HuH-7 (cell line): ENCODE data around the gene ADO.
A peak's percentile ranks its signal among the peaks of the same experiment; 100 is the strongest.

Experiments used
- DNase-seq: peaks from one replicate; pipeline ENCODE4 v3.0.0; 2011; ENCODE audit warnings: low spot score

ADO gene

GRCh38 chr10:62794306-62794705 is 10.2 kb upstream of the ADO start:
- DNase-seq = no peak

GRCh38 chr10:62795100-62795499 is 9.4 kb upstream of the ADO start:
- no peak for DNase-seq

- DNase-seq = no peak
Observed at GRCh38 chr10:62795762-62796161, 8.8 kb upstream of the ADO start.

GRCh38 chr10:62796896-62797295 is 7.6 kb upstream of the ADO start:
- DNase-seq = no peak

DNA sequence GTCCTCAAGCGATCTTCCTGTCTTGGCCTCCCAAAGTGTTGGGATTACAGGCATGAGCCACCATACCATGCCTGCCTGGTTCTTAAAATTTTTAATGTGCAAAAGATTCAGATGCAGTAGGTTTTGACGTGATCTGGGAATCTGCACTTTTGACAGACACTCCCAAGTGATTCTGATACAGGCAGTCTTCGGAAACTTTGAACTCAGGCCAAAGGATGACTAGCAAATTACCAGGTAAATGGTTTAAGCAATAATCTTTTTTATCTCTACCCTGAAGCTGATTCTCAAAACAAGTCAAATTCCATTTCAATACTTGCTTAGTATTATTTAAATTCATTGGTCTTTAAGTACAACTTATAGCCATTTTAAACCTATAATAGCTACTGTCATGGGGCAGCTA is 2.6 kb upstream of the ADO start:
- DNase-seq = no peak

GRCh38 chr10:62803724-62804355 is 680 bp upstream of the ADO start:
- DNase-seq = no peak

DNA sequence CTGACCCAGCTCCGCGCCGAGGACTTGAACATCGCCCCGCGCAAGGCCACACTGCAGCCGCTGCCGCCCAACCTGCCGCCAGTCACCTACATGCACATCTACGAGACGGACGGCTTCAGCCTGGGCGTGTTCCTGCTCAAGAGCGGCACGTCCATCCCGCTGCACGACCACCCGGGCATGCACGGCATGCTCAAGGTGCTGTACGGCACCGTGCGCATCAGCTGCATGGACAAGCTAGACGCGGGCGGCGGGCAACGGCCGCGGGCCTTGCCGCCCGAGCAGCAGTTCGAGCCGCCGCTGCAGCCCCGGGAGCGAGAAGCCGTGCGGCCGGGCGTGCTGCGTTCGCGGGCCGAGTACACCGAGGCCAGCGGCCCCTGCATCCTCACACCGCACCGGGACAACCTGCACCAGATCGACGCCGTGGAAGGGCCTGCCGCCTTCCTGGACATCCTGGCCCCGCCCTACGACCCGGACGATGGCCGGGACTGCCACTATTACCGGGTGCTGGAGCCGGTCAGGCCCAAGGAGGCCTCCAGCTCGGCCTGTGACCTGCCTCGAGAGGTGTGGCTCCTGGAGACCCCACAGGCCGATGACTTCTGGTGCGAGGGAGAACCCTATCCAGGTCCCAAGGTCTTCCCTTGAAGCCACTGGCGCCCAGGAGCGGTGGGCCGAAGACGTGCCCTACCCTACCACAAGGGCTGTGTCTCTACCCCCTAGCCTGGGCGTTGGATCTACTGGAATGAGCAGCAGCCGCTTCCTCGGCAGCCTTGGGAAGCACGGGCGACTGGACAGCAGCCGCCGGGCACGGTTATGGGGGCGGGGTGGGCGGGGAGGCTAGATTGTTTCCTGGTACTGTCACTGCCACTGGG is 945 bp downstream of the ADO start:
- peak; percentile 31 for DNase-seq

GRCh38 chr10:62806251-62806650 is 1.7 kb downstream of the ADO start:
- DNase-seq = no peak

GRCh38 chr10:62810156-62810902 is 5.8 kb downstream of the ADO start:
- DNase-seq = no peak

DNA sequence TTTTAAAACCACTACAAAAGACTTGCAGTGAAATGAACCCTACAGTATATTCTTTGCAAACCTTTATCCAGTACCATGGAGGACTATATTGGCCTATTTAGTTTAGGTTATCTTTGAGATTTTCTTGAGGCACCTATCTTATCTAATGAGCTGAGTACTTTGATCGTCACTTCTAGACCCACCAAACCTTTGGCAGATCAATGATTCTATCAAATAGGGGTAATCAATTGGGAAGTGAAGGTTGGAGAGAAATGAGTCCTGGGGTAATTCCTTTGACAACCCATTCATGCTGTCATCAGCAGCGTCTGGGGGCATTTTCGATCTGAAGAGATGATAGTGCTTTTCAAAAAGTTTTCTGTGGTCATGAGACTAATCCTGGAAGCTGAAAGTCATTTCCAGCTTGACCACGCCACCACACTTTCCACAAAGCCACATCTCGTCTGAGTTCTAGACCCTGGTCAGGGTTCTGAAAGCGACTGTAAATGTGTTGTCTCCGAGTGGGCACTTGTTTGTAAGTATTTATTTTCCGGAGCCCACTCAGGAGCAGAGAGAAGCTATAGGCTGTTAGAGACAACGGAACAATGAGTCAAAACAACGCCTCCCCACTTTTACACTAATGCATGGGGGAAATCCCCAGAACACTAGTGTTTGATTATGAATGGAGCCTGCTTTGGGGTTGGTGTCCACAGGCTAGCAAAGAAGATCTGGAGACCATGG is 6.8 kb downstream of the ADO start:
- no peak for DNase-seq

DNA sequence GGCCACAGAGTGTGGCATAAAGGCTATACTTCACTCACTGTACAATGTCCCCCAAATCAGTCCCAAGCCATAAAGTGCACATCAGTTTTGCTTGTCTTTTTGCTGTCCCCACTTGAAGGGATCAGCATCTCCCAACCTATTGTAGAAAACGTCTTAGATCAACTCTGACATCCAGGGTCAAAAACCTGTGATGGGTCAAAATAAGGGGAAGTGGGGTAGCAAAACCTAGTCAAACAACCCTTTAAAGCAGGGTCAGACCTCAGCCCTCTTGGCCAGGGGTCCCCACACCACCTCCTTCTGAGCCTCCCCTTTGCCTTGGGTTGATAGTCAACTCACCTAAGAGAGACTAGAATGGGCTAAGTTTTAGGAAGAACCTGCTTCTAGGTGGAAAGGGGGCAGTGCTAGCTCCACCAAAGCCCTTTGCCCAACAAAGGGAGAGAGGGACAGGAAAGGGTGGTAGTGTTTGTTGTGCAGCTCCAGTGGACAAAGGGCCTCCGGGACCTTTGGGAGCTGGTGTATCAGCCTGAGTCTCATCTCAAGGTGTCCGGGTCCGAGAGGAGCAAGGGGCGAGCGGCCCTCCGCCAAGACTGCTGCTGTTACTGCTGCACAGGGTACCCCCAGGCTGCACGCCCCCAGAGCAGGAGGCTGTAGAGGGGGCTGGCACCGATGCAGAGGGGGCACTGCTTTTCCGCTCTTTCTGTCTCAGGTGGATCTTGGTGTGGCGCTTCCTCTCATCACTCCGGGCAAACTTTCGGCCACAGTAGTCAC is 8.3 kb downstream of the ADO start:
- no peak for DNase-seq

DNA sequence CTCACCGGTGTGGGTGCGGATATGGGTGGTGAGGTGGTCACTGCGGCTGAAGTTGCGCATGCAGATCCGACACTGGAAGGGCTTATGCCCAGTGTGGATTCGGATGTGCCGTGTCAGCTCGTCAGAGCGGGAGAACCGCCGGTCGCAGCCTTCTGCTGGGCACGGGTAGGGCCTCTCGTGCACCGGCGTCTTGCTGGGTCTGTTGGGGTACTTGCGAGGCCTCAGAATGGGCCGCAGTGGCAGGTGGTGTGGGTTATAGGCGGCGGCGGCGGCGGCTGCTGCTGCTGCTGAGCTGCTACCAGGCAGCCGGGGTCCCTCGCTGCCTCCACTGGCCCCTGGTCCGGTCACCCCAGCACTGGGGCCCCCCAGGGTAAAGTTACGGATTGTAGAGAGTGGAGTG is 8.9 kb downstream of the ADO start:
- DNase-seq = no peak

DNA sequence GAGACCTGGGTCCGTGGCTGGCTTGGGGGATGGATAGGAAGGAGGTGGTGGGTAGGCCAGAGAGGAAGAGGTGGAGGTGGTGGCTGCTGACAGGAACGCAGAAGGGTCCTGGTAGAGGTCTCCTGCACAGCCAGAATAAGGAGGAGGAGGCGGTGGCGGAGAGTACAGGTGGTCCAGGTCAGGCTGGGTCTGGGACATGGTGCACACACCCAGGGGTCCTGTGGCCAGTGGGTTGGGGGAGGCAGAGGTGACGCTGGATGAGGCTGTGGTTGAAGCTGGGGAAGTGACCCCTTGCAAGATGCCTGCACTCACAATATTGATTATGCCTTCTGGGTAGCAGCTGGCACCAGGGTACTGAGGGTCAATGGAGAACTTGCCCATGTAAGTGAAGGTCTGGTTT is 9.5 kb downstream of the ADO start:
- no peak for DNase-seq

DNA sequence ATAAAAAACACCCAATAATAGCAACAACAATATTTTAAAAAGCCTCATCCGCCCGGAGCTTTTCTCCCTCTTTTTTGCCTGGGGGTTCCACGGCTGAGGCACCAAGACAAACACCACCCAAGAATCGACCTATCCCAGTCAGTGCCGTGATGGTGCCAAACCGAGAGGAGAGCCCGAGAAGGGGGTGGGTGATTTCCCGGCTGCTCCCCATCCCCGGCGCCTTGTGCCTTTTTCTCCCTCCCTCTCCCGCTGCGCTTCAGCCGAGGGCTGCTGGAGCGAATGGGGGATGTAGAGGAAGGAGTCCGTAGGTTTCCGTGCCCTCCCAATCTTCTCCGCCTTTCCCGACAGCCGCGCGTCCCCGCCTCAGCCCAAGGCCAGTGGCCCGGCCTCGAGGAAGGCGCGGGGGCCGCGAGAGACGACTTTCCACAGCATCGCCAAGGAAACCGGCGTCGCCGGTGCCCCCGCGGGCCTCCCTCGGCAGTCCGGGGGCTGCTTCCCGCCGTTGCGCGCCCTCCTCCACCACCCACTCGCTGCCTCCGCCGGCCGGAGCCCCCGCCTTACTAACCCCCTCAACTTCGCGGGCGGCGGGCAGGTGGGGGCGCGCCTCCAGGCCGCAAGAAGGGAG is 10.3 kb downstream of the ADO start:
- no peak for DNase-seq

GRCh38 chr10:62815381-62816075 is 11.0 kb downstream of the ADO start:
- no peak for DNase-seq

DNA sequence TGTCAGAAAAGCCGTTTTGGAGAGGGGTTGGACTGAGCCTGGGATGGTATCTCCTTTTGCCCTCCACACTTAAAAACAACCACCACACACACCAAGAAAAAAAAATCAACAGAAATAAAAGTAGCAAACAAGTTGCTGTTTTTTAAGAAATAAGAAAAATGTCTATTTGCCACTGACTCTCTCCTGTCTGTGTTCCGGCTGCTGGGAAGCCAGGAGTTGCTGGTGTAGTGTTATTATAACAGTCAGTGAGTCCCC is 11.5 kb downstream of the ADO start:
- DNase-seq = no peak

DNA sequence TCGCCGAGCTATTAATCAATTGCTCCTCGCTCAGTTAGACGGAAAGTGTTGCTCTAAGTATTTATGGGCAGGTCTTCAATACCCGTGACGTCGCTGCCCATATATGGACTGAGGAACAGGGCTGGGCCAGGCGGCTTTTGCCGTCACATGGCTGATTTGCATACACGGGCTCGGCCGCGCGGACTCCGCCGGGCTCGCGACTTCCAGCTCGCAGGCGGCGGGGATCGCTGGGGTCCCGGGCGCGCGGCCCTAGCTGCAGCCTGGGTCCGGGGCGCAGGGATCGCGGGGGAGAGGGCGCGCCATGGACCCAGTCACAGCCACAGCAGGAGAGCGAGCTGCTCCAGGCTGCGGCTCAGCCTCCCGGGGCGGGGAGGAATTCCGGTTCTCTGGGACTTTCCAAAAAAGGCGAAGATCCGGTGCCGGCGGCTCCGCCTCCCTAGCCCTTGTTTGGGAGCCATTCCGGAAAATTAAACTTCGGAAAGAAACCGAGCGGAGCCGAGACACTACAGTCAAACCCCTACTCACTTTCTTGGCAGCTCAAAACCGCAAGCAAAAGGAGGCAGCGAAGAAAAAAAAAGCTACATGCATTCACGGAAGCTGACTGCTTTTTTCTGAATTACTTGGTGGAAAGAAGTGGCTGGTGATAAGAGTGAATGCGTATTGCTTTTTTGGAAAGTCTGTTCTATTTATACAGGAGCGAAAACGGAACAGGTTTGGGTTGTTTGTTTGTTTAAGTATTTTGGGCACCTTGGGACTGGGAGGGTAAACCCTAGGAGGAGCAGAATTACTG is 12.0 kb downstream of the ADO start, which contains the start of gene EGR2:
Gene EGR2 (minus strand): TSS at position 36 of the 790 bp plus-strand sequence. CDS start 337 bp downstream, outside the sequence.
- peak; percentile 93 for DNase-seq

- no peak for DNase-seq
Observed at GRCh38 chr10:62817121-62817765, 12.7 kb downstream of the ADO start.

DNA sequence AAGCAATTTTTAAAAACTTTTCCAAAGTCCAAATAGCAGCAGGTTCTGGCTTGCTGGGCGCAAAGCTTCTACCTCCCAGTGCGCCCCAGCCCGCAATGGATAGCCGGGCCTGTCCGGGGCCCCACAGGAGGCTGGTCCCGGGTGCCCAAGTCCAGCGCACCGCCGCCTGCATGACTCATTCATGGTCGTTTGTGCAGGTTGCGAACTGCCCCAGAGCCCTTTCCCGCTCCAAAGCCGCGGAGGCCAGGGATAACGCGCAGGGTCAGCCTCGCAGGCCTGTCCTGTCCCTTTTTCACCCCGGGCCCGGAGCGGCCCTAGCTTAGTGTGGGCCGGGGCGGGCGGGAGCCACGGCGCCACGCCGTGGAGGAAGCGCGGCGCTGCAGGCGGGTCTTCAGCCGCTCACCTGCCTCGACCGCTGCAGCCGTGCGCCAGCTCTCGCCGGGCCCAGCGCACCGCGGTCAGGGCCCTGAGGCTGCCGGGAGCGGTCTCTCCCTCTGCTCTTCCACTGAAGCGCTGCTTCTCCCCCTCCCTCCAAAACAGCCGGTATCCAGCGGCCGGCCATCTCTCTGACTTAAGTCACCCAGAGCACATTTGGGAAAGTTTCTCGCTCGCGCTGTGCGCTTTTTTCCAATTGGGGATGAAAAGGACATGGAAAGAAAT is 13.4 kb downstream of the ADO start:
- DNase-seq = peak; percentile 85
